ENCODE measurements around the gene TYW3. TPM values are rescaled to one million over a fixed set of nuclear protein-coding genes. Genes with fewer than 3 reads are reported as not detected.

TYW3 gene
- total RNA-seq, 1 donor from 2014 or later, result 8.8 TPM

- Histone ChIP-seq H3K27me3 (no peaks in the 10 kb centered on the region), H3K36me3 (peaks cover 0 to 30% of the 10 kb centered on the region in 2 donors), H3K4me1 (no peaks in the 10 kb centered on the region), H3K9me3 (no peaks in the 10 kb centered on the region), H3K4me3 (no peak overlapping the region), H3K27ac (no peak overlapping the region)
- TF ChIP-seq POLR2AphosphoS5 (IDR thresholded peaks at IDR 0.05; ENCODE audit: insufficient read depth in 1 of 2, low read depth in 1 of 2) (no peak), POLR2A (IDR thresholded peaks at IDR 0.05) (no peak), CTCF (IDR thresholded peaks at IDR 0.05) (no peak)
- intact Hi-C loops (cut with DNase I), result no loop called here
- DNase-seq (ENCODE audit: extremely low spot score in 2 of 2), result no peak
These were observed 29.4 kb upstream of the TYW3 start for GRCh38 chr1:74703386-74704182.

- no peak for TF ChIP-seq POLR2A (IDR thresholded peaks at IDR 0.05)
- no peaks in the 10 kb centered on the region for H3K27me3 ChIP-seq
- DNase-seq (ENCODE audit: extremely low spot score in 2 of 2), result no peak
- no peaks in the 10 kb centered on the region for H3K9me3 ChIP-seq
- no peaks in the 10 kb centered on the region for H3K4me1 ChIP-seq
- no peak overlapping the region for H3K4me3 ChIP-seq
- H3K27ac ChIP-seq, result no peak overlapping the region
- peaks cover 4 to 61% of the 10 kb centered on the region in 2 donors for H3K36me3 ChIP-seq
- intact Hi-C loops (cut with DNase I), result no loop called here
These were observed 20.1 kb upstream of the TYW3 start for GRCh38 chr1:74712881-74713280.

GRCh38 chr1:74713849-74714248 lies 19.1 kb upstream of the TYW3 start:
- TF ChIP-seq CTCF (IDR thresholded peaks at IDR 0.05) (no peak), POLR2AphosphoS5 (IDR thresholded peaks at IDR 0.05; ENCODE audit: insufficient read depth in 1 of 2, low read depth in 1 of 2) (no peak), POLR2A (IDR thresholded peaks at IDR 0.05) (no peak)
- no peak overlapping the region for H3K4me3 ChIP-seq
- intact Hi-C loops (cut with DNase I), result no loop called here
- H3K9me3 ChIP-seq, result no peaks in the 10 kb centered on the region
- no peak for DNase-seq (ENCODE audit: extremely low spot score in 2 of 2)
- no peak overlapping the region for H3K27ac ChIP-seq
- H3K36me3 ChIP-seq, result peaks cover 4 to 62% of the 10 kb centered on the region in 2 donors
- no peaks in the 10 kb centered on the region for H3K4me1 ChIP-seq
- no peaks in the 10 kb centered on the region for H3K27me3 ChIP-seq

- Histone ChIP-seq H3K27me3 (no peaks in the 10 kb centered on the region), H3K36me3 (peaks cover 4 to 59% of the 10 kb centered on the region in 2 donors), H3K27ac (no peak overlapping the region), H3K4me3 (no peak overlapping the region), H3K9me3 (no peaks in the 10 kb centered on the region), H3K4me1 (no peaks in the 10 kb centered on the region)
- DNase-seq (ENCODE audit: extremely low spot score in 2 of 2), result no peak
- no peak for TF ChIP-seq POLR2A (IDR thresholded peaks at IDR 0.05)
- intact Hi-C loops (cut with DNase I), result no loop called here
These were observed 18.3 kb upstream of the TYW3 start for GRCh38 chr1:74714429-74715235.

- Histone ChIP-seq H3K36me3 (peaks cover 4 to 63% of the 10 kb centered on the region in 2 donors), H3K27ac (no peak overlapping the region), H3K9me3 (no peaks in the 10 kb centered on the region), H3K4me1 (no peaks in the 10 kb centered on the region), H3K4me3 (no peak overlapping the region), H3K27me3 (no peaks in the 10 kb centered on the region)
- intact Hi-C loops (cut with DNase I), result no loop called here
- no peak for TF ChIP-seq POLR2AphosphoS5 (IDR thresholded peaks at IDR 0.05; ENCODE audit: insufficient read depth in 1 of 2, low read depth in 1 of 2)
- TF ChIP-seq CTCF (IDR thresholded peaks at IDR 0.05), result no peak
- DNase-seq (ENCODE audit: extremely low spot score in 2 of 2), result no peak
These were observed 17.8 kb upstream of the TYW3 start for GRCh38 chr1:74715236-74715502.

- Histone ChIP-seq H3K9me3 (no peaks in the 10 kb centered on the region), H3K27ac (no peak overlapping the region), H3K36me3 (peaks cover 4 to 63% of the 10 kb centered on the region in 2 donors), H3K27me3 (no peaks in the 10 kb centered on the region), H3K4me3 (no peak overlapping the region), H3K4me1 (no peaks in the 10 kb centered on the region)
- no peak for DNase-seq (ENCODE audit: extremely low spot score in 2 of 2)
- intact Hi-C loops (cut with DNase I), result no loop called here
- TF ChIP-seq POLR2AphosphoS5 (IDR thresholded peaks at IDR 0.05; ENCODE audit: insufficient read depth in 1 of 2, low read depth in 1 of 2) (no peak), POLR2A (IDR thresholded peaks at IDR 0.05) (no peak), CTCF (IDR thresholded peaks at IDR 0.05) (no peak)
These were observed 17.1 kb upstream of the TYW3 start for GRCh38 chr1:74715806-74716205.
